ENCODE measurements around the gene TOM1L2. TPM values are rescaled to one million over a fixed set of nuclear protein-coding genes. Genes with fewer than 3 reads are reported as not detected.

The TOM1L2 gene
- total and polyA plus RNA-seq, 8 donors: 20.3 to 28.2 (median 22.2) TPM

- no peaks in the 10 kb centered on the region for H3K9me3 ChIP-seq
- TF ChIP-seq CTCF (IDR thresholded peaks at IDR 0.05): no peak
- H3K27ac ChIP-seq: no peak overlapping the region
- intact Hi-C loops (cut with DNase I): no loop called here
- peaks cover 0 to 8% (median 0%) of the 10 kb centered on the region in 3 donors for H3K36me3 ChIP-seq
- DNase-seq (peak in 1 of 6 donors; percentile 69), FAIRE-seq (no peak), ATAC-seq (no peak)
- H3K4me1 ChIP-seq: peaks cover 19 to 36% (median 30%) of the 10 kb centered on the region in 3 donors
- WGBS, 2 donors: 89 to 91% methylated on average over 7 of the region's 7 CpGs
- H3K27me3 ChIP-seq: no peaks in the 10 kb centered on the region
- no peak overlapping the region for H3K4me3 ChIP-seq
These were observed 128.1 kb downstream of the TOM1L2 start for GRCh38 chr17:17844079-17844478.

- TF ChIP-seq CTCF (IDR thresholded peaks at IDR 0.05): no peak
- 65 to 67% methylated on average over 4 of the region's 4 CpGs for WGBS, 2 donors
- intact Hi-C loops (cut with DNase I): no loop called here
- DNase-seq (peak in 1 of 6 donors; percentile 47), ATAC-seq (no peak), FAIRE-seq (no peak)
- H3K36me3 ChIP-seq: peaks cover 0 to 8% (median 0%) of the 10 kb centered on the region in 3 donors
- no peak overlapping the region for H3K27ac ChIP-seq
- no peaks in the 10 kb centered on the region for H3K9me3 ChIP-seq
- H3K4me1 ChIP-seq: peaks cover 24 to 40% (median 39%) of the 10 kb centered on the region in 3 donors
- H3K4me3 ChIP-seq: no peak overlapping the region
- H3K27me3 ChIP-seq: no peaks in the 10 kb centered on the region
These were observed 129.1 kb downstream of the TOM1L2 start for GRCh38 chr17:17843096-17843495.

- intact Hi-C loops (cut with DNase I): no loop called here
- FAIRE-seq (no peak), ATAC-seq (no peak)
These were observed 129.9 kb downstream of the TOM1L2 start for GRCh38 chr17:17842111-17842876.

GRCh38 chr17:17841601-17842025, 130.6 kb downstream of the TOM1L2 start:
- peaks cover 34 to 52% (median 52%) of the 10 kb centered on the region in 3 donors for H3K4me1 ChIP-seq
- peak in 5 of 6 donors; percentile 74 to 88 (median 80) for DNase-seq
- 44 to 45% methylated on average over 1 of the region's 1 CpG for WGBS, 2 donors

More at GRCh38 chr17:17842111-17842876, 129.9 kb downstream of the TOM1L2 start:
- Histone ChIP-seq H3K9me3 (no peaks in the 10 kb centered on the region), H3K4me3 (no peak overlapping the region), H3K4me1 (peaks cover 30 to 48% (median 47%) of the 10 kb centered on the region in 3 donors), H3K27ac (peak overlapping the region; percentile 94 to 99 (median 98)), H3K27me3 (no peaks in the 10 kb centered on the region), H3K36me3 (peaks cover 0 to 8% (median 0%) of the 10 kb centered on the region in 3 donors)
- WGBS, 2 donors: 40 to 46% methylated on average over 9 of the region's 9 CpGs
- peak in 2 of 6 donors; percentile 11 to 72 for DNase-seq
- no peak for TF ChIP-seq CTCF (IDR thresholded peaks at IDR 0.05)

More at GRCh38 chr17:17841601-17842025, 130.6 kb downstream of the TOM1L2 start:
- Histone ChIP-seq H3K27ac (peak overlapping the region; percentile 94 to 99 (median 98)), H3K36me3 (peaks cover 0 to 2% (median 0%) of the 10 kb centered on the region in 3 donors), H3K27me3 (no peaks in the 10 kb centered on the region), H3K9me3 (no peaks in the 10 kb centered on the region), H3K4me3 (no peak overlapping the region)
- intact Hi-C loops (cut with DNase I): no loop called here
- FAIRE-seq: no peak
- peak; percentile 14 to 63 (median 42) for ATAC-seq
- no peak for TF ChIP-seq CTCF (IDR thresholded peaks at IDR 0.05)
